Measurements from ENCODE around the gene NDUFAF4.

DNA sequence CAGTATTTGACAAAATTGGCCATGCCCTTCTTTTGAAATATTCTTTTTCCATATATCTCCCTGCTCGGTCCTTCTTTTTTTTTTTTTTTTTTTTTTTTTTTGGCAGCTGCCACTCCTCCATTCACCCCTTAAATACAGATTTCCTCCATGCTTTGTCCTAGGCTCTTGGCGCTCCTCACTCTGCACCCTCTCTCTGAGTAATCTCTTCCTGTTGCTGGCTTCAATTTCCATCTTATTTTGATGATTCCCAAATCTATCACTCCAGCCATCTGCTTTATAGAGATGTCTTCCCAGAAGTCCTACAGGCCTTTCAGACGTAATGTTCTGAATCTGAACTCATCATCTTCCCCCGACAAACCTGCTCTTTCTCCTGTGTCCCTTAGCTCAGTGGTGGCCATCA is 14.1 kb upstream of the NDUFAF4 start:
- TF ChIP-seq, protein P1, sequence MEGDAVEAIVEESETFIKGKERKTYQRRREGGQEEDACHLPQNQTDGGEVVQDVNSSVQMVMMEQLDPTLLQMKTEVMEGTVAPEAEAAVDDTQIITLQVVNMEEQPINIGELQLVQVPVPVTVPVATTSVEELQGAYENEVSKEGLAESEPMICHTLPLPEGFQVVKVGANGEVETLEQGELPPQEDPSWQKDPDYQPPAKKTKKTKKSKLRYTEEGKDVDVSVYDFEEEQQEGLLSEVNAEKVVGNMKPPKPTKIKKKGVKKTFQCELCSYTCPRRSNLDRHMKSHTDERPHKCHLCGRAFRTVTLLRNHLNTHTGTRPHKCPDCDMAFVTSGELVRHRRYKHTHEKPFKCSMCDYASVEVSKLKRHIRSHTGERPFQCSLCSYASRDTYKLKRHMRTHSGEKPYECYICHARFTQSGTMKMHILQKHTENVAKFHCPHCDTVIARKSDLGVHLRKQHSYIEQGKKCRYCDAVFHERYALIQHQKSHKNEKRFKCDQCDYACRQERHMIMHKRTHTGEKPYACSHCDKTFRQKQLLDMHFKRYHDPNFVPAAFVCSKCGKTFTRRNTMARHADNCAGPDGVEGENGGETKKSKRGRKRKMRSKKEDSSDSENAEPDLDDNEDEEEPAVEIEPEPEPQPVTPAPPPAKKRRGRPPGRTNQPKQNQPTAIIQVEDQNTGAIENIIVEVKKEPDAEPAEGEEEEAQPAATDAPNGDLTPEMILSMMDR (conservative IDR thresholded peaks at IDR 0.05 in 1 of 2, IDR thresholded peaks at IDR 0.05 in 1 of 2; ENCODE audit: extremely low read depth in 1 of 2, insufficient read depth in 1 of 2, low read depth in 1 of 2, low read length in 2 of 2): no peak
- no peak for TF ChIP-seq EZH2 (IDR thresholded peaks at IDR 0.05; ENCODE audit: borderline replicate concordance, low read length)
